ENCODE results near the gene FCRLB.
"Not testable (repeated sequence)": the region's sequence is repeated elsewhere in the genome, so short reads cannot be mapped to it uniquely, and the experiment has no call there.

Gene FCRLB

DNA sequence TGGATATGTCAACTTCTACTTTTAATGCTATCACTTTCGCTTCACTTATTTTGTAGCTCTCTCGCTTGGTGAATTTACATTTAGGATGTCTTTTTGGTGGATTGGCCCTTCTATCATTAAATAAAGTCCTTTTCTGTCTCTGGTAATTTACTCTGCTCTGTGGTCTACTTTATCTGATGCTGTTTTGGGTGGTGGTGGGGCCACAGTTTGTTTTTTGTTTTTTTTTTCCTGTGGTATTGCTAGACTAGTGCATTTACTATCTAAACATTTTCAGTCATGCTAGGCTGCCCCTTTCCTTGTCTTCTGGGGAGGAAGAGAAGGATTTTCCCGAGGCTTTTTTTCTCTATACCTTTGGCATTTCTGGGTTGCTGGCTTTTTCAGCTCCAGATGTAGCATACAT is 32.4 kb upstream of the FCRLB start:
- no peak overlapping the region for H3K27ac ChIP-seq
- TF ChIP-seq, protein P1, sequence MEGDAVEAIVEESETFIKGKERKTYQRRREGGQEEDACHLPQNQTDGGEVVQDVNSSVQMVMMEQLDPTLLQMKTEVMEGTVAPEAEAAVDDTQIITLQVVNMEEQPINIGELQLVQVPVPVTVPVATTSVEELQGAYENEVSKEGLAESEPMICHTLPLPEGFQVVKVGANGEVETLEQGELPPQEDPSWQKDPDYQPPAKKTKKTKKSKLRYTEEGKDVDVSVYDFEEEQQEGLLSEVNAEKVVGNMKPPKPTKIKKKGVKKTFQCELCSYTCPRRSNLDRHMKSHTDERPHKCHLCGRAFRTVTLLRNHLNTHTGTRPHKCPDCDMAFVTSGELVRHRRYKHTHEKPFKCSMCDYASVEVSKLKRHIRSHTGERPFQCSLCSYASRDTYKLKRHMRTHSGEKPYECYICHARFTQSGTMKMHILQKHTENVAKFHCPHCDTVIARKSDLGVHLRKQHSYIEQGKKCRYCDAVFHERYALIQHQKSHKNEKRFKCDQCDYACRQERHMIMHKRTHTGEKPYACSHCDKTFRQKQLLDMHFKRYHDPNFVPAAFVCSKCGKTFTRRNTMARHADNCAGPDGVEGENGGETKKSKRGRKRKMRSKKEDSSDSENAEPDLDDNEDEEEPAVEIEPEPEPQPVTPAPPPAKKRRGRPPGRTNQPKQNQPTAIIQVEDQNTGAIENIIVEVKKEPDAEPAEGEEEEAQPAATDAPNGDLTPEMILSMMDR (conservative IDR thresholded peaks at IDR 0.05) = no peak
- TF ChIP-seq ZFX (IDR thresholded peaks at IDR 0.05) = no peak

DNA sequence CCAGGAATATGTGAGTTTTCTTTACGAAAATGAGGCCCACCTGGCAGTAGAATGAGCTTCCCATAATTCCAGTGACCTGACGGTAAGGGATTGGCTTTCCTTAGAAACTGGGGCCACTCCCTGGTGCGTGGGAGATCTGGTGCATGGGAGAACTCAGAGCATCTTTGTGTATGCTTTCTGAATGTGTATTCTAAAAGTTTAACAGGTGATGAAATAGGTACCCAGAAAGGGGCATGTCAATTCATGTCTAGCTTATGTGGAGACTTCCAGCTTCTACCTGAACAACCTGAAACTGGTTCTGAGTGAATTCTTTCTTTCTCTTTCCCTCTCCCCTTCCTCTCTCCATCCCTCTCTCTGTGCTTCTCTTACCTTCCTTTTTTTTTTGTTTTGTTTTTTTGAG is 29.5 kb upstream of the FCRLB start:
- no peak for TF ChIP-seq ZFX (IDR thresholded peaks at IDR 0.05)
- TF ChIP-seq, protein P1 (conservative IDR thresholded peaks at IDR 0.05) = no peak
- no peak overlapping the region for H3K27ac ChIP-seq

DNA sequence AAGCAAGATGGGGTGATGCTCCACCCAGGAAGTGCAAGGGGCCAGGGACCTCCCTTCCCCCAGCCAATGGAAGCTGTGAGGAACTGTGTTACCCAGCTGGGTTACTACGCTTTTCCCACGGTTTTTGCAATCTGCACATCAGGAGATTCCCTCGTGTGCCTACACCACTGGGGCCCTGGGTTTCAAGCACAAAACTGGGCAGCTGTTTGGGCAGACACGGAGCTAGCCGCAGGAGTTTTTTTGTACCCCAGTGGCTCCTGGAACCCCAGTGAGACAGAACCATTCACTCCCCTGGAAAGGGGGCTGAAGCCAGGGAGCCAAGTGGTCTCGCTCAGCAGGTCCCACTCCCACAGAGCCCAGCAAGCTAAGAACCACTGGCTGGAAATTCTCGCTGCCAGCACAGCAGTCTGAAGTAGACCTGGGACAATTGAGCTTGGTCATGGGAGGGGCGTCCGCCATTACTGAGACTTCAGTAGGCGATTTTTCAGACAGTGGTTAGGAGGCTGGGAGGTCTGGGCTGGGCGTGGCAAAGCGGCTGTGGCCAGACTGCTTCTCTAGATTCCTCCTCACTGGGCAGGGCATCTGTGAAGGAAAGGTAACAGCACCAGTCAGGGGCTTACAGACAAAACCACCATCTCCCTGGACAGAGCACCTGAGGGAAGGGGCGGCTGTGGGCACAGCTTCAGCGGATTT is 28.2 kb upstream of the FCRLB start:
- H3K27ac ChIP-seq = not testable (repeated sequence)

DNA sequence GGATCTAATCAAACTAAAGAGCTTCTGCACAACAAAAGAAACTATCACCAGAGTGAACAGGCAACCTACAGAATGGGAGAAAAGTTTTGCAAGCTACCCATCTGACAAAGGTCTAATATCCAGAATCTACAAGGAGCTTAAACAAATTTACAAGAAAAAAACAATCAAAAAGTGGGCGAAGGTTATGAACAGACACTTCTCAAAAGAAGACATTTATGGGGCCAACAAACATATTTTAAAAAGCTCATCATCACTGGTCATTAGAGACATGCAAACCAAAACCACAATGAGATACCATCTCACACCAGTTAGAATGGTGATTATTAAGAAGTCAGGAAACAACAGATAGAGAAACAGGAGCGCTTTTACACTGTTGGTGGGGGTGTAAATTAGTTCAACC is 23.0 kb upstream of the FCRLB start:
- not testable (repeated sequence) for H3K27ac ChIP-seq

DNA sequence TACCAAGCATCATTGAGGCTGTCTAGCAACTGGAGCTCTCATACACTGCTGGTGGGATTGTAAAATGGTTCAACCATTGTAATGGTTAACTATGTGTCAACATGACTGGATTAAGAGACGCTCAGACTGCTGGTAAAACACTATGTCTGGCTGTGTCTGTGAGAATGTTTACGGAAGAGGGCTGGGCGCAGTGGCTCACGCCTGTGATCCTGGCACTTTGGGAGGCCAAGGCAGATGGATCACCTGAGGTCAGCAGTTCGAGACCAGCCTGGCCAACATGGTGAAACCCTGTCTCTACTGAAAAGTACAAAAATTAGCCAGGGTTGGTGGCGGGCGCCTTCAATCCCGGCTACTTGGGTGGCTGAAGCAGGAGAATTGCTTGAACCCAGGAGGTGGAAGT is 19.1 kb upstream of the FCRLB start:
- TF ChIP-seq, protein P1 (conservative IDR thresholded peaks at IDR 0.05) = no peak
- no peak for TF ChIP-seq ZFX (IDR thresholded peaks at IDR 0.05)
- no peak overlapping the region for H3K27ac ChIP-seq

DNA sequence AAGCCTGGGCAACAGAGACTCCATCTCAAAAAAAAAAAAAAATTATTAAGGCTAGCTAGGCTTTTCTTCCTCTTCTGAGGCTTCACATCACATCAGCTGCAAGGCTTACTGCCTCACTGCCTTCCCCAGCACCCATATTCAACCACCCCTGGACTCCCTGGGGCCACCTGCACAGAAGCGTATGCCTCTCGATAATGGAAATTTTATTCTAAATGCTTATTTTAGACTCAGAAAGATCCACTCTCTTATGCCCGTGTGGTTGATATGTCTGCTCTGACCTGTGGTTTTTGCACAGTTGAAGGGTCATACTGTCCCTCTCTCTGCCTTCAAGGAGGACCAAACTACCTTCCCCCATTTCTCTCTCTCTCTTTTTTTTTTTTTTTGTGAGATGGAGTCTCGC is 15.8 kb upstream of the FCRLB start:
- no peak overlapping the region for H3K27ac ChIP-seq

DNA sequence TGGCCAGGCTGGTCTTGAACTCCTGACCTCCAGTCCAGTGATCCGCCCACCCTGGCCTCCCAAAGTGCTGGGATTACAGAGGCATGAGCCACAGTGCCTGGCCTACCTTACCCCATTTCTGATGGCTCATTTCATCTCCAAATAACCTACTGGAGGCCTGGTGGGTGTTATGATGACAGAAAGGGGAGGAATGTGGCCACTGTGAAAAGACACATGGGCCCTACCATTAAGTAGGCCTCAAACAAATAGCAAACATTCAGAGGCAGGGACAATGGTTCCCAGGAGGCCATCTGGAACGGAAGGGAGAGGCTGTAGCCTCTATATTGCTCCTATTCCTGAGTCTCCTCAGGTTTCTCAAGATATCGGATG is 15.2 kb upstream of the FCRLB start:
- no peak overlapping the region for H3K27ac ChIP-seq
- no peak for TF ChIP-seq ZFX (IDR thresholded peaks at IDR 0.05)
- TF ChIP-seq, protein P1 (conservative IDR thresholded peaks at IDR 0.05) = no peak

More for the DNA sequence above, 15.8 kb upstream of the FCRLB start:
- TF ChIP-seq, protein P1 (conservative IDR thresholded peaks at IDR 0.05) = no peak
- no peak for TF ChIP-seq ZFX (IDR thresholded peaks at IDR 0.05)

DNA sequence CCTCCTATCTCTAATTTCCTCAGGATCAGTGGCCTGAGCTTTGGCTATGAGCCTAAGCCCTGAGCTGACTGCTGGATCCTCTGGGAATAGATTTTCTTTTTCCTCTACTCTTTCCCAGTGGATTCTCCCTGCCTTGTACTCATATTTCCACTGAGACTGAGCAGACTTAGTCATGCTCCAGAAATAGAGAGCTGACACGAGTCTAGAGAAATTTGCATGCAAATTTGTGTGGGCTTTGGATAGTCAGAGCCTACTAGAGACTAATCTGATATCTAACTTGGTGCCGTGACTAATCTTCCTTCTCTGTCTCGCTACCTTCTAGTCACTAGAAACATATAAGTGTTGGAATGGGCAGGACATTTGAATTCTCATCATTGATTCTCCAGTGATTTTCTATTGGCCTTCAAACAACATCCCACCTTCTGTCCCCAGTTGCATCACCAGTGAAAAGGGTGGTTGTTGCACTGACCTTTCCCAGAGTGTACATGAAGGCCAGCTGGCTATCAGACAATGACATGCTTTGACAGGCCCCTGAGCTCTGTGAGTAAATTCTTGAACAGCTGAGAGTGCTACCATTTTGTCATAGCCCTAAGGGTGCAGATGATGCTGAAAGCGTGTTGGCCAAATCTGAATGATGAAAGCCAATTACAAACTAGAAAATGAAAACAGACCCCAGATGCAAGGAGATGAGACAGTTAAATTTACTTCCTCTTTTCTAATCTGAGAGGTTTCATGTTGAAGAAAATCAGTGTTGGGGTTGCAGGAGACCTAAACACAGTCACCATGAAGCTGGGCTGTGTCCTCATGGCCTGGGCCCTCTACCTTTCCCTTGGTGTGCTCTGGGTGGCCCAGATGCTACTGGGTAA is 14.6 kb upstream of the FCRLB start, which contains the start of gene FCRLA:
Gene FCRLA, plus strand, starts transcription at position 748 of the 866 bp plus-strand sequence. Its CDS starts 36 bp downstream, at position 784.
- TF ChIP-seq, protein P1 (conservative IDR thresholded peaks at IDR 0.05) = no peak
- no peak for TF ChIP-seq ZFX (IDR thresholded peaks at IDR 0.05)
- no peak within 1 kb of the TSS for H3K27ac ChIP-seq
